Activated CD4-positive, CD25-positive, alpha-beta regulatory T cell (primary cell): ENCODE data around the gene LPAR1.

Experiments used
- DNase-seq, 4 experiments: peaks; one replicate each; lab custom pipeline; 2025; lab: John Stamatoyannopoulos, UW

The LPAR1 gene

DNA sequence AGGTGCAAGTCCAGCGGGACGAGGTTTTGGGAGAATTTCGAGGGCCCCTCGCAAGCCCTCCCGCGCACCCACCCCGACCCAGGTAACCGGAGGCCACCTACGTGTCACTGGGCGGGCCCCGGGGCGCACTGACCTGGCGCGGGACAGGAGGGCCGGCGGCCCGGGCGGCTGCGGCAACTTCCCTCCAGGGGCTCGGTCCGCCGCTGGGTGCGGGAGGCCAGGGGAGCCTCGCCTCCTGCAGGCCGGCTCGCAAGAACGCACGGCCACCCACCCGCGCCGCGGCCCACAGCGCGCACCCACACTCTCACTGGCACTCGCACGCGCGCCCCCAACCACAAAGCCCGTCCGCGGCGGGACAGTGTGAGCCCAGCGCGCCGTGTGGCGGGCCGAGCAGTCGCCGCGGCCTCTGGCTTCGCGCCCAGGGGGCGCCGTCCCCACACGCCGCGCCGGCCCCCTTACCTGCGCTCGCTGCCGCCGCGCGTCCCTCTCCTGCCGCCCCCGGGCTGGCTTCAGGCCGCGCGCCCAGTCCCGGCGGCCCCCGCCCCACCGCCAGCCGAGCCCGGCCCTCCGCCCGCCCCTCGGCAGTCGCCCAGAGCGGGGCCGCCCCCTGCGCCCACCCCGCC lies 451 bp downstream of the LPAR1 start:
- no peak for DNase-seq

GRCh38 chr9:111037356-111037707 lies 938 bp downstream of the LPAR1 start:
- DNase-seq: no peak

DNA sequence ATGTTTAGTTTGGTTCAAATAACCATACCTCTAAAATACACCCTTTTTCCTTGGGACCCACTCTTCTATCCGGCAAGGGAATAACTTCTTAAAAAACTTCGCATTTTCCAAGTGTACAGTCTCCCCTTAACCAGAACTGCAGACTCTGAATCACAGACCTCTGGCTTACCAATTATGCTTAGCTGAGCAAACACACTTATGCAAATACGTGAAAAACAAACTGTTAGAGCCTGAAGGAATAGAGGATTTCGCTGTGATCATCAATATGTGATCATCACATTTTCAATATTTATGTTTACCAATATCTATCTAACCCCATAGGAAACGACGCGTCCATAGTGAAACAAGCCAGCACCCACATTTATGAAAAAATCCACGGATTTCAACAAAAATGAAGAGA lies 1.3 kb downstream of the LPAR1 start:
- DNase-seq: no peak

DNA sequence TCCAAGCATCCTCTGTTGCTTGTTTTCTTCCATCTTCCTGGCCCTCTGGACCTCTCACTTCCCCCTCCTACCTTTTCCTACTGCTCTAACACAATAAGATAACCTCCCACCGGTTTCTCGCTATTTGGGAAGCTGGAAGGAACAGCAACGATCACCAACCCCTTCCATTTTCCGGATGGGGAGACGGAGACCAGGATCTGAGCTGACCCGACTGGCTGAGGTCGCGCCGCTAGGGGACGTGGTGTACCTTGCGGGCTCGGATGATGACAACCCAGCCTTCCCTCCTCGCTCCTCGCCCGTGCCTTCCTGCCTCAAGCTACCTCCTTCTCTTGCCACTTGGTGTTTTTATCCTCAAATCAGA lies 1.9 kb downstream of the LPAR1 start:
- DNase-seq: no peak

- no peak for DNase-seq
These were observed 2.5 kb downstream of the LPAR1 start for GRCh38 chr9:111035543-111036428.

- DNase-seq: no peak
These were observed 3.3 kb downstream of the LPAR1 start for GRCh38 chr9:111034898-111035539.

GRCh38 chr9:111034170-111034897 lies 3.9 kb downstream of the LPAR1 start:
- DNase-seq: no peak

- DNase-seq: no peak
These were observed 7.8 kb downstream of the LPAR1 start for GRCh38 chr9:111030492-111030891.

GRCh38 chr9:111029260-111029659 lies 9.0 kb downstream of the LPAR1 start:
- no peak for DNase-seq

- no peak for DNase-seq
These were observed 10.5 kb downstream of the LPAR1 start for GRCh38 chr9:111027798-111028197.

GRCh38 chr9:111023128-111023527 lies 15.1 kb downstream of the LPAR1 start:
- DNase-seq: no peak

DNA sequence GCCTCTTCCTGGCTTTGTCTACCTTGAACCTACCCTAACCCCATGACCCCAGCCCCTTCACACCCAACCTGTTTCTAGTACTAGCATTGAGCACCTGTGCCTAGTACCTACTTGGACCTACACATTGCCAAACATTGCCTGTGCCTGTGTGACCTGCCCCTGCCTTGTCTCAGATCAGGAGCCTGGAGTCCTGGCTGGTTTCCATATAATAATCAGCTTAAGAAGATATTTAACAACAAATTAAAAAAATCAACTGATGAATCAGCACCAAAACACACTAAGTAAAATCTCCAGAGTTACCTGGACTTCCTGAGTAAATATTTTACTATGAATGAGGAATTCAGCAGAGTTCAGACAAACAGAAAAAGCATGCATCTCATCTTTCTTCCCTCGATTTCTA lies 17.7 kb downstream of the LPAR1 start:
- no peak for DNase-seq

DNA sequence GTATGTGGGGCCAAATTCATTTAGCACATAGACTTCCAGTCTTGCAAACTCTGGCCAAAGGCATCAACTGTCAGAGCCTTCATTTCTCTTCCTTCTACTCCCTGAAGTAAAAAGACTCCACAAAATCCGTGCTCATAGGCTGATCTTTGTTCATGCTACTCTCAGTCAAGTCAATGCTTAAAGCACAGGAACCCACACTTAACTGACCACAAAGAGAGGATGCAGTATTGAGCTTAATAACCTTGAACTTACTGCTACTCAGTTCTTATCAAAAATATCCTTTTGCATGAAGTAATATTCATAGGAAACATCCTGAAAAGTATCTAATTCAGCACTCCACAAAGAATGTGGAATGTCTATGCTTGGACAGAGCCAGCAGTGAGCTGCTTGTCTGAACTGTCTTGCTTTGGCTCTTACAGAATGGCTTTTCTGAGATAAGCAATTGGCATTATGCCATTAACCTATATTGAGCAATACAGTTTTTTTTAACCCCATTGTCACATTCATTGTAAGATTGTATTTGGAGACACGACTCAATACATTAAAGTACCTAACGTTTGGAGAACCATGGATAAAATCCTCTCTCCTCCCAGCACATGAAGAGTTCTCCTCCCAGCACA lies 21.7 kb downstream of the LPAR1 start:
- no peak for DNase-seq

DNA sequence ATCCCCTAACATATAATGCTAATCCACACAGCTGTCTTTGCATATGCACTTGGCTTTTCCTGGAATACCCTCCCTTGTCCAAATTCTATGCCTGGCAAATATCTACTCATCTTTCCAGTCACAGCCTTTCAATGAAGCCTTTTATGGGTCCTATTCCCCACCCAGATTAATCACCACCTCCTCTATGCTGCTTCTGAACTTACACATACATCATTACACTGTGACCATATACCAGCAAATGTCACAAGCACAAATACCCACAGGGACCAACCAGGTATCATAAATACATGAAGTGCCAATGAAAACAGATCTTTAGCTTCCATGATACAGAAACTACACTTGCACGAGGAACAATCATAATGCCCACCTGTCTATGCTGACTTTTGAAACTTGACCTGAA lies 22.3 kb downstream of the LPAR1 start:
- no peak for DNase-seq

- no peak for DNase-seq
These were observed 24.6 kb downstream of the LPAR1 start for GRCh38 chr9:111013707-111014106.

DNA sequence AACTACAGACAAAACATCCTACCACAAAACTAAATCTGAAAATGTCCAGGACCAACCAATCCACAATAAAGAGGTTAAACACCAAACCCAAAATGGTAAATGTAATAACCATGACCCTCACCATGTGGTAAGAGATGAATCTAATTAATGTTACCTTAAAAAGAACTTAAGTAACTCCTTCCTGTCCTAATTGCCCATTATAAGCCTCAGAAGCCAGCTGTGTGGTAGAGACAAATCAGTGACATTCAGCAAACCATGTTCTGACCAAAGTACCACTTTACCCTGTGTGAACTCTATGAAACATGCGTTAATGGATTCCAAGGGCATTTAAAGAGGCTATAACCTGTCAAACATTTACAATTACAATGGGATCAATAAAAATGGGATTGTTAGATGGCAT lies 25.0 kb downstream of the LPAR1 start:
- DNase-seq: no peak

DNA sequence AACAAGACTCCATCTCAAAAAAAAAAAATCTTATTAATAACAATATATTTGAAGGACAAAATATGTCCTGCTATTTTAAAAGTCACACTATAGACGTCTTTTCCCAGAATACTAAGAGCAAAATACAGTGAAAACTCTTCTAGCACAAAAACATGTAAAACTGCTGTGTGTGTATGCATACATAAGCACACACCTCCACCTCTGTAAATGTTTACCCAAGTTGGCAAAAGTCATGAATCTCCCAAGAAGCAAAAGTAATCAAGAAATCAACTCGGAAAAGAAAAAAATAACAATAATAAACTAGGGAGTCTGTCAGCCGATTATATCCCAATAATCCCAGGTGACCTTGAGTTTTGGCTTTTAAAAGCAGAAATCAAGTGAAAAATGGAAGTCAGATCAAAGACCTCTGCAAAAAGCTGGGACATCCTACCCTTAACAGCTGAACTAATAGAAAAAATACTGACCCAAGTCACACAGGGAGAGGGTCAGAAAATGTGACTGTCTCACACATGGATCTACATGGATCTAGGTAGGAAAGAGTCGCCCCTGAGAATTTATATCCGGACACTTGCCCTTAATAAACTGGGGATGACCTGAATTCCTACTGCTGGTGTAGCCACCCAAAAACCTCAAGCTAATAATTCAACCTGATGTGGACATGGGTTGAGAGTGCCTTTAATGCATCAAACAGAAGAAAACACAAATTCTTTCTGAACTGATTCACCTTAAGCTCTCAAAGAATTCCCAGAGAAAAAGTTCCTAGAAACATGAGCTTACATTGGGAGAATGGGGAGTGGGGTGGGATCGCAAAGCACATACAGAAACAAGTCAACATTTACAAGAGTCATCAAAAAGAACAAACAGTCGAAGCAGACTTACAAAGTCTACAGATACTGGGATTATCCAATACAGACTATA lies 29.9 kb downstream of the LPAR1 start:
- no peak for DNase-seq

DNA sequence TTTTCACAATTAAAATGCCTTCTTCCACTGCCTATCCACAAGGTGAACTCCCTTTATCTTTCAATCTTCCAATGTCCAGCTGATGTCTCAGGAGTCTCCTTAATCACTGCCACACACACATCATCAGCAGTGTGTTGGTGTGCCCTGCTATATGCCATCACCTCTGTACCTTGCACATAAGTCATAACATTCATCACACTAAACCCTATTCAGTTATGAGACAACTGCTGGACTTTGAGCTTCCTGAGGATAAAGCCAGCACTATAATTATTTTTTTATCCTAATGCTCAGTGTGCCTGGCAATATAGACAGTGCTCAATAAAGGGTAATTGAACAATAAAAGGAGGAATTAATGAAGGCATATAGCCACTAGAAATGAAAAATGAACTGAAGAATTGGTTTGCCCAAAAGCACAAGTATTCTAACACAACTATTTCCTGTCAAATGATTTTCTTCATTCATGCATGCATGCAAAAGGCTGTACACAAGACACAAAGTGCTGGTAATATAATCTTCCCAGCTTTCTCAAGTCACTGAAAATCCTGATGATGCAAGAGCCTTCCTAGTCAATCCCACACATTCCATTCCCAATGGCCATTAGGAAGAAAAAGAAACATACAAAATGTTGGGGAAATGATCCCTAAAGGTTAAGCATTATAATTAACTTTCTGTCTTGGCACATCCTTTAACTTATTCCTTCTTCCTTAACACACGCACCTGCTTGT lies 32.4 kb downstream of the LPAR1 start:
- no peak for DNase-seq

DNA sequence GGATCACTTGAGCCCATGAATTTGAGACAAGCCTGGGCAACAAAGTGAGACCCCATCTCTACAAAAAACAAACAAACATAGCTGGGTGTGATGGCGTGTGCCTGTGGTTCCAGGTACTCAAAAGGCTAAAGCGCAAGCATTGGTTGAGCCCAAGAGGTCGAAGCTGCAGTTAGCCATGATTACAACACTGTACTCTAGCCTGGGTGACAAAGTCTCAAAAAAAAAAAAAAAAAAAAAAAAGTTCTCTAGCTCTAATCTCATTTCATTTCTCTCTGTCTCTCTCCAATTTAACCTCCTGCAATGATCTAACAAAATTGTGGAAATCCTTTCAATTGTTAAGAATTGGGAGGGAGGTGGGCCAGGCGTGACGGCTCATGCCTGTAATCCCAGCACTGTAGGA lies 33.3 kb downstream of the LPAR1 start:
- no peak for DNase-seq

- no peak for DNase-seq
These were observed 35.1 kb downstream of the LPAR1 start for GRCh38 chr9:111003182-111003581.
